Sigmoid colon (tissue), 4 donors: ENCODE data around the gene ARG2.

Source experiments
- EP300 ChIP-seq, 4 donors: sonication (generic); formaldehyde crosslinking; IDR thresholded peaks; one replicate each; pipeline ENCODE4 v1.6.1; 2017; ENCODE audit warnings: antibody characterized with exemption in 4 of 4
- TF ChIP-seq, protein P1 (sequence below), 4 experiments: fragments of 450-650 bp in 3 of 4; fragments of 200-600 bp in 1 of 4; IDR thresholded peaks; one replicate each; pipeline ENCODE4 v1.5.1; 2016 to 2019; ENCODE audit warnings: antibody characterized with exemption in 4 of 4, mild to moderate bottlenecking in 3 of 4, moderate library complexity in 2 of 4

- no peak for TF ChIP-seq EP300 (IDR thresholded peaks at IDR 0.05)
- TF ChIP-seq, protein P1, sequence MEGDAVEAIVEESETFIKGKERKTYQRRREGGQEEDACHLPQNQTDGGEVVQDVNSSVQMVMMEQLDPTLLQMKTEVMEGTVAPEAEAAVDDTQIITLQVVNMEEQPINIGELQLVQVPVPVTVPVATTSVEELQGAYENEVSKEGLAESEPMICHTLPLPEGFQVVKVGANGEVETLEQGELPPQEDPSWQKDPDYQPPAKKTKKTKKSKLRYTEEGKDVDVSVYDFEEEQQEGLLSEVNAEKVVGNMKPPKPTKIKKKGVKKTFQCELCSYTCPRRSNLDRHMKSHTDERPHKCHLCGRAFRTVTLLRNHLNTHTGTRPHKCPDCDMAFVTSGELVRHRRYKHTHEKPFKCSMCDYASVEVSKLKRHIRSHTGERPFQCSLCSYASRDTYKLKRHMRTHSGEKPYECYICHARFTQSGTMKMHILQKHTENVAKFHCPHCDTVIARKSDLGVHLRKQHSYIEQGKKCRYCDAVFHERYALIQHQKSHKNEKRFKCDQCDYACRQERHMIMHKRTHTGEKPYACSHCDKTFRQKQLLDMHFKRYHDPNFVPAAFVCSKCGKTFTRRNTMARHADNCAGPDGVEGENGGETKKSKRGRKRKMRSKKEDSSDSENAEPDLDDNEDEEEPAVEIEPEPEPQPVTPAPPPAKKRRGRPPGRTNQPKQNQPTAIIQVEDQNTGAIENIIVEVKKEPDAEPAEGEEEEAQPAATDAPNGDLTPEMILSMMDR (IDR thresholded peaks at IDR 0.05) = no peak
Measured at GRCh38 chr14:67641902-67642749, 22.4 kb downstream of the ARG2 start.
